ENCODE results near the gene C11orf21. TPM values are rescaled to one million over a fixed set of nuclear protein-coding genes. Genes with fewer than 3 reads are reported as not detected.
A peak's percentile ranks its signal among the peaks of the same experiment; 100 is the strongest.

C11orf21 gene
- total and polyA plus RNA-seq, 4 donors: 0.46 to 2.1 (median 1.4) TPM; not detected in 1

GRCh38 chr11:2248762-2249161, 53.0 kb downstream of the C11orf21 start:
- no peak for ATAC-seq (ENCODE audit: low FRiP score)
- intact Hi-C loops (cut with DNase I): no loop called here
- Histone ChIP-seq H3K4me3 (ENCODE audit: low read length in 2 of 2) (no peak overlapping the region), H3K36me3 (ENCODE audit: control insufficient read depth in 1 of 2, insufficient read depth in 2 of 2, low read length in 1 of 2) (no peaks in the 10 kb centered on the region), H3K4me1 (ENCODE audit: control insufficient read depth in 1 of 2, insufficient read depth in 2 of 2, low read length in 2 of 2) (no peaks in the 10 kb centered on the region), H3K27ac (ENCODE audit: low read depth in 1 of 2, low read length in 2 of 2) (no peak overlapping the region), H3K27me3 (ENCODE audit: control insufficient read depth in 1 of 2, insufficient read depth in 2 of 2, low read length in 1 of 2) (no peaks in the 10 kb centered on the region), H3K9me3 (ENCODE audit: control insufficient read depth, low read length) (no peaks in the 10 kb centered on the region)
- 92 to 94% methylated on average over 7 of the region's 7 CpGs for WGBS, 2 donors
- peak in 1 of 2 donors; percentile 21 for DNase-seq

GRCh38 chr11:2248242-2248641, 53.5 kb downstream of the C11orf21 start:
- no peaks in the 10 kb centered on the region for H3K9me3 ChIP-seq (ENCODE audit: control insufficient read depth, low read length)
- H3K27ac ChIP-seq (ENCODE audit: low read depth in 1 of 2, low read length in 2 of 2): no peak overlapping the region
- ATAC-seq (ENCODE audit: low FRiP score): no peak
- peak; percentile 26 to 61 for DNase-seq
- no peaks in the 10 kb centered on the region for H3K36me3 ChIP-seq (ENCODE audit: control insufficient read depth in 1 of 2, insufficient read depth in 2 of 2, low read length in 1 of 2)
- no peaks in the 10 kb centered on the region for H3K4me1 ChIP-seq (ENCODE audit: control insufficient read depth in 1 of 2, insufficient read depth in 2 of 2, low read length in 2 of 2)
- intact Hi-C loops (cut with DNase I): no loop called here
- H3K27me3 ChIP-seq (ENCODE audit: control insufficient read depth in 1 of 2, insufficient read depth in 2 of 2, low read length in 1 of 2): no peaks in the 10 kb centered on the region
- WGBS, 2 donors: 88% methylated on average over 11 of the region's 11 CpGs
- H3K4me3 ChIP-seq (ENCODE audit: low read length in 2 of 2): no peak overlapping the region

- Histone ChIP-seq H3K4me1 (ENCODE audit: control insufficient read depth in 1 of 2, insufficient read depth in 2 of 2, low read length in 2 of 2) (no peaks in the 10 kb centered on the region), H3K9me3 (ENCODE audit: control insufficient read depth, low read length) (no peaks in the 10 kb centered on the region), H3K36me3 (ENCODE audit: control insufficient read depth in 1 of 2, insufficient read depth in 2 of 2, low read length in 1 of 2) (no peaks in the 10 kb centered on the region), H3K4me3 (ENCODE audit: low read length in 2 of 2) (no peak overlapping the region), H3K27me3 (ENCODE audit: control insufficient read depth in 1 of 2, insufficient read depth in 2 of 2, low read length in 1 of 2) (no peaks in the 10 kb centered on the region), H3K27ac (ENCODE audit: low read depth in 1 of 2, low read length in 2 of 2) (no peak overlapping the region)
- intact Hi-C loops (cut with DNase I): no loop called here
- DNase-seq: no peak
- ATAC-seq (ENCODE audit: low FRiP score): no peak
- 78 to 81% methylated on average over 7 of the region's 7 CpGs for whole genome bisulfite sequencing, 2 donors
These were observed 54.2 kb downstream of the C11orf21 start for GRCh38 chr11:2247496-2247895.

Other genes starting within 250 kb of the C11orf21 start
- gene IGF2, start 162.5 kb downstream of the C11orf21 start, total RNA-seq: 100 to 1,000 TPM in 1 of 2 donors, 10 to 100 TPM in 1; 83.5 to 620 TPM
- gene IGF2, start 162.5 kb downstream of the C11orf21 start, polyA plus RNA-seq: 1 to 10 TPM in 1 of 2 donors, under 1 TPM in 1; 0.67 to 1.8 TPM
- 1 to 10 TPM; 1.9 to 2.1 TPM for gene INS, start 140.7 kb downstream of the C11orf21 start, total RNA-seq
- 10 to 100 TPM; 17.2 to 18.8 TPM for gene INS, start 140.7 kb downstream of the C11orf21 start, polyA plus RNA-seq
- under 1 TPM in 1 of 2 donors, not detected in 1; 0.45 TPM for gene TH, start 130.1 kb downstream of the C11orf21 start, total RNA-seq
- gene TH, start 130.1 kb downstream of the C11orf21 start, polyA plus RNA-seq: not detected
- gene ASCL2, start 31.3 kb downstream of the C11orf21 start, total RNA-seq: 1 to 10 TPM in 1 of 2 donors, under 1 TPM in 1; 0.62 to 1.4 TPM
- gene ASCL2, start 31.3 kb downstream of the C11orf21 start, polyA plus RNA-seq: not detected
- gene TSPAN32, start 95 bp upstream of the C11orf21 start, total RNA-seq: 1 to 10 TPM in 1 of 2 donors, under 1 TPM in 1; 0.84 to 3.5 TPM
- gene TSPAN32, start 95 bp upstream of the C11orf21 start, polyA plus RNA-seq: 1 to 10 TPM in 1 of 2 donors, not detected in 1; 8.7 TPM
- gene CD81, start 75.4 kb upstream of the C11orf21 start, total RNA-seq: 100 to 1,000 TPM; 538 to 620 TPM
- gene CD81, start 75.4 kb upstream of the C11orf21 start, polyA plus RNA-seq: 100 to 1,000 TPM; 363 to 784 TPM
- 10 to 100 TPM; 35.2 to 44.3 TPM for gene TSSC4, start 98.8 kb upstream of the C11orf21 start, total RNA-seq
- gene TSSC4, start 98.8 kb upstream of the C11orf21 start, polyA plus RNA-seq: 10 to 100 TPM; 42.9 to 64.4 TPM
- not detected for gene TRPM5, start 142.6 kb upstream of the C11orf21 start, total RNA-seq
- gene TRPM5, start 142.6 kb upstream of the C11orf21 start, polyA plus RNA-seq: under 1 TPM in 1 of 2 donors, not detected in 1; 0.25 TPM
- 10 to 100 TPM in 1 of 2 donors, 1 to 10 TPM in 1; 6.2 to 11.5 TPM for gene KCNQ1, start 143.1 kb upstream of the C11orf21 start, total RNA-seq
- 1 to 10 TPM in 1 of 2 donors, under 1 TPM in 1; 0.67 to 5.4 TPM for gene KCNQ1, start 143.1 kb upstream of the C11orf21 start, polyA plus RNA-seq